Loucy (cell line): ENCODE data around the gene TRPV3.

ENCODE experiments used
- H2AFZ ChIP-seq: fragments of 200-600 bp; sonication (generic); 2 replicates; pipeline ENCODE4 v1.6.0; 2016; ENCODE audit warnings: antibody characterized with exemption, mild to moderate bottlenecking, low read length, moderate library complexity
- H3F3A ChIP-seq: fragments of 200-600 bp; 2 replicates; pipeline ENCODE4 v1.6.0; 2016; ENCODE audit warnings: antibody characterized with exemption, low read depth, mild to moderate bottlenecking
- H3K27me3 ChIP-seq: fragments of 200-600 bp; sonication (generic); 2 replicates; pipeline ENCODE4 v1.6.1; 2014; ENCODE audit warnings: low read length, mild to moderate bottlenecking; ENCODE audit not compliant: insufficient read depth, poor library complexity, severe bottlenecking
- H3K36me3 ChIP-seq: fragments of 200-600 bp; sonication (generic); 2 replicates; pipeline ENCODE4 v1.6.1; 2016; ENCODE audit warnings: low read length; ENCODE audit not compliant: insufficient read depth
- H3K4me1 ChIP-seq: fragments of 200-600 bp; sonication (generic); 2 replicates; pipeline ENCODE4 v1.5.1; 2014; ENCODE audit warnings: low read length, mild to moderate bottlenecking; ENCODE audit not compliant: insufficient read depth, poor library complexity, severe bottlenecking
- H3K4me2 ChIP-seq: fragments of 200-600 bp; sonication (generic); 2 replicates; pipeline ENCODE4 v1.6.0; 2014; ENCODE audit warnings: antibody characterized with exemption, low read length, low read depth, mild to moderate bottlenecking; ENCODE audit not compliant: poor library complexity, severe bottlenecking
- H3K4me3 ChIP-seq: fragments of 200-600 bp; sonication (generic); 2 replicates; pipeline ENCODE4 v1.5.1; 2014; ENCODE audit warnings: low read length, mild to moderate bottlenecking, mixed read lengths; ENCODE audit not compliant: poor library complexity, severe bottlenecking
- H3K79me2 ChIP-seq: fragments of 200-600 bp; sonication (generic); 2 replicates; pipeline ENCODE4 v1.6.1; 2014; ENCODE audit warnings: low read length; ENCODE audit not compliant: insufficient read depth
- H3K9ac ChIP-seq: fragments of 200-600 bp; sonication (generic); 2 replicates; pipeline ENCODE4 v1.6.0; 2014; ENCODE audit warnings: mild to moderate bottlenecking, low read depth, low read length, moderate library complexity; ENCODE audit not compliant: poor library complexity, severe bottlenecking
- H3K9me2 ChIP-seq: fragments of 200-600 bp; sonication (generic); replicated peaks from 2 replicates; pipeline ENCODE4 v1.6.1; 2016; ENCODE audit warnings: low read depth, low read length, mixed read lengths
- H3K9me3 ChIP-seq: fragments of 200-600 bp; sonication (generic); 2 replicates; pipeline ENCODE4 v1.6.1; 2014; ENCODE audit warnings: mild to moderate bottlenecking, antibody characterized with exemption, low read length, low read depth; ENCODE audit not compliant: insufficient read depth
- H4K20me1 ChIP-seq: fragments of 200-600 bp; sonication (generic); 2 replicates; pipeline ENCODE4 v1.6.0; 2014; ENCODE audit warnings: antibody characterized with exemption, low read length, mild to moderate bottlenecking; ENCODE audit not compliant: insufficient read depth, poor library complexity, severe bottlenecking
- EZH2phosphoT487 ChIP-seq: fragments of 200-600 bp; IDR thresholded peaks from 2 replicates; pipeline ENCODE4 v1.6.1; 2018; ENCODE audit warnings: antibody characterized with exemption, mild to moderate bottlenecking, moderate library complexity, borderline replicate concordance
- TF ChIP-seq, protein P1 (sequence below): fragments of 200-600 bp; sonication (generic); conservative IDR thresholded peaks from 2 replicates; pipeline ENCODE4 v1.5.1; 2014; ENCODE audit warnings: mild to moderate bottlenecking, antibody characterized with exemption, low read length

The TRPV3 gene

DNA sequence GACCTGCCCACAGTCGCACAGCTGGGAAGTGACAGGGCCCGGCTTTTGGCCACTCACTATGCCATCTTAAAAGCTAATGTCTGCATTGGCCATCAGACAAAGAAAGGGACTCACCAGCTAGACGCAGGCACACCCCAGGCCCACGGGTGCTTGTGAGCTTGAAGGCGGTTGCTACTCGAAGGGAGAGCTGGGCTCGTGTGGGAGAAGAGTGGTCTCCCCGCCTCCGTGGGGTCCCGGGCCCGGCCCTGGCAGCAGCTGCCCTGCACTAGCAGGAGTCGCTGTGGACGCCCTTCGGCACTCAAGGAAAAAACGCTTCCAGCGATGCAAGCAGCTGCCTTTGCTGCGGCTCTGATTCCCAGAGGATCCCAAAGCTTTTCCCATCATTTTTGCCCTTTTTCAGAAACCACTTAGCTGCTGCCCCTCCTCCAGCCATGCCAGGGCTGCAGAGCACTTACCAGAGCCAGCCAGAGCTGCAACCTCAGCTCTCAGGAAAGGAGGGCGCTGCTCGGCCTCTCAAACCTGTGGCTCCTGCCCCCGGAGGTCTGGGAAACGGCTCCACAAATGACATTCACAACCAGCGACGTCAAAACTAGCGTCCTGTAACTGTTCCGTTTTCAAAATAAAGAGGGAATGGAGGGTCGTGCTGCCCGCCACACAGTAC, 39.3 kb upstream of the TRPV3 start:
- no peak overlapping the region for H3K4me2 ChIP-seq
- H3K9me3 ChIP-seq, result no peaks in the 10 kb centered on the region
- H3F3A ChIP-seq, result no peaks in the 10 kb centered on the region
- no peaks in the 10 kb centered on the region for H3K27me3 ChIP-seq
- TF ChIP-seq, protein P1, sequence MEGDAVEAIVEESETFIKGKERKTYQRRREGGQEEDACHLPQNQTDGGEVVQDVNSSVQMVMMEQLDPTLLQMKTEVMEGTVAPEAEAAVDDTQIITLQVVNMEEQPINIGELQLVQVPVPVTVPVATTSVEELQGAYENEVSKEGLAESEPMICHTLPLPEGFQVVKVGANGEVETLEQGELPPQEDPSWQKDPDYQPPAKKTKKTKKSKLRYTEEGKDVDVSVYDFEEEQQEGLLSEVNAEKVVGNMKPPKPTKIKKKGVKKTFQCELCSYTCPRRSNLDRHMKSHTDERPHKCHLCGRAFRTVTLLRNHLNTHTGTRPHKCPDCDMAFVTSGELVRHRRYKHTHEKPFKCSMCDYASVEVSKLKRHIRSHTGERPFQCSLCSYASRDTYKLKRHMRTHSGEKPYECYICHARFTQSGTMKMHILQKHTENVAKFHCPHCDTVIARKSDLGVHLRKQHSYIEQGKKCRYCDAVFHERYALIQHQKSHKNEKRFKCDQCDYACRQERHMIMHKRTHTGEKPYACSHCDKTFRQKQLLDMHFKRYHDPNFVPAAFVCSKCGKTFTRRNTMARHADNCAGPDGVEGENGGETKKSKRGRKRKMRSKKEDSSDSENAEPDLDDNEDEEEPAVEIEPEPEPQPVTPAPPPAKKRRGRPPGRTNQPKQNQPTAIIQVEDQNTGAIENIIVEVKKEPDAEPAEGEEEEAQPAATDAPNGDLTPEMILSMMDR, result no peak
- TF ChIP-seq EZH2phosphoT487, result no peak
- no peaks in the 10 kb centered on the region for H3K9me2 ChIP-seq
- H3K4me3 ChIP-seq, result no peak overlapping the region
- H2AFZ ChIP-seq, result no peak overlapping the region
- no peaks in the 10 kb centered on the region for H4K20me1 ChIP-seq
- H3K36me3 ChIP-seq, result no peaks in the 10 kb centered on the region
- H3K9ac ChIP-seq, result no peak overlapping the region
- H3K79me2 ChIP-seq, result no peaks in the 10 kb centered on the region
- no peaks in the 10 kb centered on the region for H3K4me1 ChIP-seq

DNA sequence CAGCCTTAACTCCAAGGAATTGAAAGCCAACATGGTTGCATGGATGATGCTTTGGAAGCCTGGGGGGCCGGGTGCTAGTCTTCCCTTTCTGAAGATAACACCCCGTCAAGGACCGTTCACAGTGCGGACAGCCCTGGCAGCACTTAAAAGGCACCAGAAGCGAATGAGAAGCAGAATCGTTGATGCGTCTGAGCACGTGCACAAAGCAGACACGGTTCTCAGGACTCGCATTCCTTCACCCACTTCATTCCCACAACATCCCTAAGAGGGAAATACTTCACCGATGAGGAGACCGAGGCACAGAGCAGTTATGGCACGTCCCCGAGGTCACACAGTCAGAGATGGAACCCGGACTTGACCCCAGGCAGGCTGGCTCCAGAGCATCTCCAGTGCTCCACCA, 37.4 kb upstream of the TRPV3 start:
- Histone ChIP-seq H3K9me2 (no peaks in the 10 kb centered on the region), H3K4me3 (no peak overlapping the region), H3K4me2 (no peak overlapping the region), H2AFZ (no peak overlapping the region), H3K36me3 (no peaks in the 10 kb centered on the region), H3K79me2 (no peaks in the 10 kb centered on the region), H3K4me1 (no peaks in the 10 kb centered on the region), H4K20me1 (no peaks in the 10 kb centered on the region), H3K27me3 (no peaks in the 10 kb centered on the region), H3F3A (no peaks in the 10 kb centered on the region), H3K9ac (no peak overlapping the region), H3K9me3 (no peaks in the 10 kb centered on the region)
- no peak for TF ChIP-seq EZH2phosphoT487
- TF ChIP-seq, protein P1, result no peak

DNA sequence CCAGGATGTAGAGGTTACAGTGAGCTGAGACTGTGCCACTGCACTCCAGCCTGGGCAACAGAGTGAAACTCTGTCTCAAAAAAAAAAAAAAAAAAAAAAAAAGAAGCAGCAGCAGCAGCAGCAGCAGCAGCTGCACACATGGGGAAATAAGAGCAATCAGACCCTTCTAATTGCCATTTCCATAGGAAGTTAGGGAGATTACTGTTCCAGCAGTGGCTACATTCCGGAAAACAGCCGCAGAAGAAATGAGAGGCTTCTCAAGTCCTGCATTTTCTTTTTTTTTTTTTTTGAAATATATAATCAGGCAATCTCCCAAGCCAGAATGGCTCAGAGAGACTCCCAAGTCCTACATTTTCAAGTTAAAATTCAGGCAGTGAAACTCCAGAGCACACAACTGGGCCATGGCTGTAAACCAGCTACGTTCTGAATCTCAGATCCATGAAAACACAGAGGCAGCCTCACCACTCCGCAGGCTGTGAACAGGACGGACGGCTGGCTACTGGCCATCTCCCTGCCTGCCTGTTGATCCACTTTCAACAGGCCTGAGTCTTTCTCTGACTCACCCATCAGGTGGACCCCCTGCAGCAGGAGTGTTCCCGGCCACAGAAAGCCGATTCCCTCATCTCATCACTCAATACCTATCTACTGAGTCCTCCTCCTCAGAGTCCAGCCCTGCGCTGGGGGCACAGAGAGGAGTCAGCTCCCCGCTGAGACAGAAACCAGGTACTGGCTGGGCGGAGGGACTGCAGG, 36.6 kb upstream of the TRPV3 start:
- Histone ChIP-seq H3F3A (no peaks in the 10 kb centered on the region), H2AFZ (no peak overlapping the region), H3K9me2 (no peaks in the 10 kb centered on the region), H3K79me2 (no peaks in the 10 kb centered on the region), H3K4me3 (no peak overlapping the region), H4K20me1 (no peaks in the 10 kb centered on the region), H3K36me3 (no peaks in the 10 kb centered on the region), H3K9ac (no peak overlapping the region), H3K27me3 (no peaks in the 10 kb centered on the region), H3K4me2 (no peak overlapping the region), H3K4me1 (no peaks in the 10 kb centered on the region), H3K9me3 (no peaks in the 10 kb centered on the region)
- TF ChIP-seq, protein P1, result no peak
- no peak for TF ChIP-seq EZH2phosphoT487
